HCT116 (cell line): ENCODE data around the gene FOXN1. TPM values are rescaled to one million over a fixed set of nuclear protein-coding genes. Genes with fewer than 3 reads are reported as not detected.

Source experiments
- ATAC-seq: fragments of 200-7000 bp; cut with Tn5 transposase; 2 replicates; pipeline ENCODE4 v1.9.1; 2020; ENCODE audit warnings: mild to moderate bottlenecking, moderate library complexity
- BruUV-seq: library from RNA; stranded (reverse); fragments of 400-500 nt; replicated peaks from 2 replicates; lab custom pipeline; 2021; lab: Mats Ljungman, UMichigan
- CTCF ChIA-PET: fragments of 300-600 bp; sonication (Branson Sonifier 250); formaldehyde crosslinking; loops from one replicate; lab custom pipeline; 2021; ENCODE audit warnings: antibody characterized with exemption; lab: Charles Lee
- POLR2A ChIA-PET: fragments of 300-600, 350-600 bp; sonication (Branson Sonifier 250); formaldehyde crosslinking; loops from one replicate; lab custom pipeline; 2021; ENCODE audit warnings: antibody characterized with exemption; lab: Charles Lee
- RAD21 ChIA-PET, 2 experiments: fragments of 300-600 bp; sonication (Branson Sonifier 250); formaldehyde crosslinking; loops; one replicate each; lab custom pipeline; 2023; ENCODE audit warnings: low total read pairs in 2 of 2; ENCODE audit not compliant: uncharacterized antibody in 2 of 2, unreplicated experiment in 2 of 2, low non-redundant PET in 1 of 2; lab: Charles Lee
- DNase-seq: peaks from one replicate; pipeline ENCODE4 v3.0.0-alpha.2; 2010; ENCODE audit warnings: low read depth, low spot score
- H2AFZ ChIP-seq: fragments of 200-600 bp; shearing (Covaris generic), sonication (generic); 2 replicates; pipeline ENCODE4 v1.6.1; 2017; ENCODE audit warnings: low read depth, mixed run types, mixed read lengths, antibody characterized with exemption, low read length; ENCODE audit not compliant: poor library complexity, severe bottlenecking
- H3K27ac ChIP-seq: 2 replicates; pipeline ENCODE4 v1.5.1; 2012; ENCODE audit warnings: low read depth, low read length
- H3K27me3 ChIP-seq: fragments of 200-600 bp; sonication (generic); 2 replicates; pipeline ENCODE4 v1.6.1; 2016; ENCODE audit warnings: mixed run types, low read length, mixed read lengths; ENCODE audit not compliant: insufficient read depth
- H3K36me3 ChIP-seq, 2 experiments: fragments of 200-500 bp in 1 of 2; fragments of 200-600 bp in 1 of 2; sonication (Bioruptor generic) in 1 of 2; sonication (generic) in 1 of 2; 2 replicates each; pipeline versions ENCODE4 v1.5.1 to v1.6.1; 2014 to 2016; ENCODE audit warnings: low read length in 2 of 2, inconsistent platforms in 1 of 2, mixed read lengths in 1 of 2, mixed run types in 1 of 2; ENCODE audit not compliant: insufficient read depth in 2 of 2, control insufficient read depth in 1 of 2
- H3K4me1 ChIP-seq, 2 experiments: fragments of 200-600 bp in 1 of 2; sonication (generic) in 1 of 2; 2 replicates each; pipeline versions ENCODE4 v1.5.1 to v1.6.1; 2012 to 2017; ENCODE audit warnings: low read length in 2 of 2, inconsistent platforms in 1 of 2, mild to moderate bottlenecking in 1 of 2, mixed read lengths in 1 of 2, mixed run types in 1 of 2, moderate library complexity in 1 of 2; ENCODE audit not compliant: insufficient read depth in 2 of 2, control insufficient read depth in 1 of 2
- H3K4me2 ChIP-seq: fragments of 200-600 bp; sonication (generic); 2 replicates; pipeline ENCODE4 v1.6.1; 2017; ENCODE audit warnings: mixed run types, low read length, mixed read lengths
- H3K4me3 ChIP-seq, 2 experiments: fragments of 200-600 bp in 1 of 2; sonication (generic) in 1 of 2; replicated peaks in 1 of 2; 2 replicates each; pipeline ENCODE4 v1.5.1; 2011 to 2016; ENCODE audit warnings: low read length in 2 of 2, control low read depth in 1 of 2, low read depth in 1 of 2, mild to moderate bottlenecking in 1 of 2, mixed read lengths in 1 of 2, mixed run types in 1 of 2
- H3K79me2 ChIP-seq: fragments of 200-600 bp; sonication (generic); 2 replicates; pipeline ENCODE4 v1.6.1; 2017; ENCODE audit warnings: mild to moderate bottlenecking, mixed run types, low read length, moderate library complexity, mixed read lengths; ENCODE audit not compliant: insufficient read depth
- H3K9ac ChIP-seq: fragments of 200-600 bp; sonication (generic); 2 replicates; pipeline ENCODE4 v1.6.1; 2016; ENCODE audit warnings: low read length, mixed read lengths
- H3K9me2 ChIP-seq: fragments of 200-600 bp; sonication (generic), shearing (Covaris generic); 2 replicates; pipeline ENCODE4 v1.6.1; 2017; ENCODE audit warnings: mixed run types, mild to moderate bottlenecking, moderate library complexity; ENCODE audit not compliant: insufficient read depth
- H3K9me3 ChIP-seq, 2 experiments: fragments of 200-500 bp in 1 of 2; fragments of 200-600 bp in 1 of 2; sonication (Bioruptor generic) in 1 of 2; sonication (generic) in 1 of 2; 2 replicates each; pipeline ENCODE4 v1.6.1; 2014 to 2017; ENCODE audit warnings: low read length in 2 of 2, mixed read lengths in 2 of 2, inconsistent platforms in 1 of 2, low read depth in 1 of 2, mild to moderate bottlenecking in 1 of 2, mixed run types in 1 of 2, moderate library complexity in 1 of 2; ENCODE audit not compliant: control insufficient read depth in 1 of 2, insufficient read depth in 1 of 2
- H4K20me1 ChIP-seq: fragments of 200-600 bp; sonication (generic), shearing (Covaris generic); 2 replicates; pipeline ENCODE4 v1.6.1; 2017; ENCODE audit warnings: mixed run types, mild to moderate bottlenecking, moderate library complexity; ENCODE audit not compliant: insufficient read depth
- CEBPB ChIP-seq: IDR thresholded peaks from 2 replicates; pipeline ENCODE4 v1.6.1; 2012; ENCODE audit warnings: low read depth
- POLR2A ChIP-seq: IDR thresholded peaks from 2 replicates; pipeline ENCODE4 v1.7.0; 2011; ENCODE audit warnings: borderline replicate concordance; ENCODE audit not compliant: insufficient read depth, insufficient read length; ENCODE audit errors: extremely low read depth
- POLR2AphosphoS5 ChIP-seq: IDR thresholded peaks from 2 replicates; pipeline ENCODE4 v1.6.1; 2011; ENCODE audit warnings: mild to moderate bottlenecking, low read depth, low read length, moderate library complexity
- SIN3A ChIP-seq: IDR thresholded peaks from 2 replicates; pipeline ENCODE4 v1.6.1; 2012; ENCODE audit warnings: low read depth
- SP1 ChIP-seq: IDR thresholded peaks from 2 replicates; pipeline ENCODE4 v1.6.1; 2012; ENCODE audit warnings: low read depth
- TCF7L2 ChIP-seq: IDR thresholded peaks from 2 replicates; pipeline ENCODE4 v1.7.0; 2011; ENCODE audit warnings: borderline replicate concordance, inconsistent platforms; ENCODE audit not compliant: insufficient read depth, insufficient read length; ENCODE audit errors: extremely low read depth
- YY1 ChIP-seq: IDR thresholded peaks from 2 replicates; pipeline ENCODE4 v1.6.1; 2011; ENCODE audit warnings: low read length, low read depth, moderate library complexity, mild to moderate bottlenecking; ENCODE audit not compliant: insufficient replicate concordance; ENCODE audit errors: extremely low read depth
- intact Hi-C: fragments of 100-400 bp; cut with micrococcal nuclease; formaldehyde crosslinking; loops from 2 replicates; pipeline ENCODE4 v1.10.0; 2022
- total RNA-seq: library from RNA; stranded (reverse); gene quantifications from one replicate; pipeline ENCODE4 v1.2.1, GENCODE V29; 2021; ENCODE audit not compliant: unreplicated experiment
- TF ChIP-seq, protein P1 (sequence below): IDR thresholded peaks from 2 replicates; pipeline ENCODE4 v1.6.1; 2012
- TF ChIP-seq, protein P2 (sequence below): IDR thresholded peaks from 2 replicates; pipeline ENCODE4 v1.6.1; 2012; ENCODE audit warnings: low read depth

The FOXN1 gene
- total RNA-seq, 1 experiment from 2014 or later: not detected

DNA sequence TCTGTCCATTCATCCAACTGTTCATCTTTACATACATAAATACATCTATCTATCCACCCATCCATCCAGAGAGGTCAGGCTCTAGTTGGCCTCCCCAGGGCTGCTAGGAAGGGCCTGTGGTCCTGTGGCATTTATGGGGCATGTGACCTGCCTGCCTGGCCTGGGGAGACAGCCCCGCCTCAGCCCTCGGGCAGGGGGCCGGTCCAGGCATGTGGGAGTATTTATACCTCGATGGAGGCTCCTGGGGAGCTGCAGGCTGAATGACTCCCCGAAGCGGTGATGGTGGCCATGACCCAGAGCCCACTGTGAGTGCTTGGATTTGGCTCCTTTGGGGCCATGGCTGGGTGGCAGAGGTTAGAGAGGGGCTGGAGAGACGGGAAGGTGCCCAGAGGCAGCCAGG, 7.3 kb downstream of the FOXN1 start:
- Histone ChIP-seq H3K79me2 (no peaks in the 10 kb centered on the region), H3K9me2 (no peaks in the 10 kb centered on the region), H3K4me2 (no peak overlapping the region), H3K36me3 (no peaks in the 10 kb centered on the region), H3K9me3 (no peaks in the 10 kb centered on the region), H4K20me1 (no peaks in the 10 kb centered on the region), H3K27ac (no peak overlapping the region), H3K4me3 (no peak overlapping the region), H2AFZ (no peak overlapping the region), H3K27me3 (peaks cover 8% of the 10 kb centered on the region; the same call in 1 of the 2 replicates), H3K4me1 (no peaks in the 10 kb centered on the region), H3K9ac (no peak overlapping the region)
- intact Hi-C loops: no loop called here
- POLR2A ChIA-PET: no interaction called here
- no peak for TF ChIP-seq YY1
- TF ChIP-seq, protein P1, sequence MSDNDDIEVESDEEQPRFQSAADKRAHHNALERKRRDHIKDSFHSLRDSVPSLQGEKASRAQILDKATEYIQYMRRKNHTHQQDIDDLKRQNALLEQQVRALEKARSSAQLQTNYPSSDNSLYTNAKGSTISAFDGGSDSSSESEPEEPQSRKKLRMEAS: no peak
- TF ChIP-seq TCF7L2: no peak
- no peak for TF ChIP-seq POLR2AphosphoS5
- no peak for TF ChIP-seq SIN3A
- TF ChIP-seq POLR2A: no peak
- no peak for TF ChIP-seq SP1
- TF ChIP-seq CEBPB: no peak
- TF ChIP-seq, protein P2, sequence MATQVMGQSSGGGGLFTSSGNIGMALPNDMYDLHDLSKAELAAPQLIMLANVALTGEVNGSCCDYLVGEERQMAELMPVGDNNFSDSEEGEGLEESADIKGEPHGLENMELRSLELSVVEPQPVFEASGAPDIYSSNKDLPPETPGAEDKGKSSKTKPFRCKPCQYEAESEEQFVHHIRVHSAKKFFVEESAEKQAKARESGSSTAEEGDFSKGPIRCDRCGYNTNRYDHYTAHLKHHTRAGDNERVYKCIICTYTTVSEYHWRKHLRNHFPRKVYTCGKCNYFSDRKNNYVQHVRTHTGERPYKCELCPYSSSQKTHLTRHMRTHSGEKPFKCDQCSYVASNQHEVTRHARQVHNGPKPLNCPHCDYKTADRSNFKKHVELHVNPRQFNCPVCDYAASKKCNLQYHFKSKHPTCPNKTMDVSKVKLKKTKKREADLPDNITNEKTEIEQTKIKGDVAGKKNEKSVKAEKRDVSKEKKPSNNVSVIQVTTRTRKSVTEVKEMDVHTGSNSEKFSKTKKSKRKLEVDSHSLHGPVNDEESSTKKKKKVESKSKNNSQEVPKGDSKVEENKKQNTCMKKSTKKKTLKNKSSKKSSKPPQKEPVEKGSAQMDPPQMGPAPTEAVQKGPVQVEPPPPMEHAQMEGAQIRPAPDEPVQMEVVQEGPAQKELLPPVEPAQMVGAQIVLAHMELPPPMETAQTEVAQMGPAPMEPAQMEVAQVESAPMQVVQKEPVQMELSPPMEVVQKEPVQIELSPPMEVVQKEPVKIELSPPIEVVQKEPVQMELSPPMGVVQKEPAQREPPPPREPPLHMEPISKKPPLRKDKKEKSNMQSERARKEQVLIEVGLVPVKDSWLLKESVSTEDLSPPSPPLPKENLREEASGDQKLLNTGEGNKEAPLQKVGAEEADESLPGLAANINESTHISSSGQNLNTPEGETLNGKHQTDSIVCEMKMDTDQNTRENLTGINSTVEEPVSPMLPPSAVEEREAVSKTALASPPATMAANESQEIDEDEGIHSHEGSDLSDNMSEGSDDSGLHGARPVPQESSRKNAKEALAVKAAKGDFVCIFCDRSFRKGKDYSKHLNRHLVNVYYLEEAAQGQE: no peak
- ATAC-seq (no peak), DNase-seq (no peak)
- BruUV-seq: no TSS peak
- CTCF ChIA-PET: no interaction called here
- RAD21 ChIA-PET: no interaction called here
